Daoy (cell line): ENCODE data around the gene UBC. TPM values are rescaled to one million over a fixed set of nuclear protein-coding genes. Genes with fewer than 3 reads are reported as not detected.
A peak's percentile ranks its signal among the peaks of the same experiment; 100 is the strongest.

Experiments
- DNase-seq: peaks from one replicate; pipeline ENCODE4 v3.0.0-alpha.2; 2015; ENCODE audit warnings: low read depth
- total RNA-seq: library from RNA; depleted of rRNA; stranded (reverse); fragments of >200 nt; shearing (Covaris generic); gene quantifications from 2 replicates; pipeline ENCODE4 v1.2.3, GENCODE V29; 2014; rRNA removed

UBC gene
- total RNA-seq, 1 experiment from 2014 or later = 1,360 TPM

DNA sequence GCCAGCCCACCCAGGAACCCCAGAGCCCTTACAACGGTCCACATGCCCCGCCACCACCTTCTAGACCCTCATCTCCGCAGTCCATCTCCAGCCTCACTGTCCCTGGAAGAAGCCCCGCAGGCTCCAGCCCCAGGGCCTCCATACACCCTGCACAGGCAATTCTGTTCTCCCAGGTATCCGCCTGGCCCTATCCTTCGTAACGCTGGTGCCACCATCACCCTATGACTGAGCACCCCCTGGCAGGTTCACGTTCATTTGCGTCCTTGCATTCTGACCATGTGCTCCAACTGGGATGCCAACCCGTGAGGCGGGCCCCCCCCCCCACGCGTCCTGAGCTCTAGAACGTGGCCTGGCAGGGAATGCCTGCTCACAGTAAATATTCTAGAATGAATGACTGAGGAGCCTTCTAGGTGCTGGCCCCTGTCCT, 50.1 kb downstream of the UBC start:
- no peak for DNase-seq

GRCh38 chr12:124863416-124864325, 50.8 kb downstream of the UBC start, which contains the start of gene SCARB1:
Gene SCARB1 (minus strand): TSS chr12:124863864. CDS start chr12:124863720, 144 bp downstream.
- DNase-seq = peak; percentile 88

- peak; percentile 31 for DNase-seq
Measured at GRCh38 chr12:124862768-124863415, 51.6 kb downstream of the UBC start.

- no peak for DNase-seq
Measured at GRCh38 chr12:124861898-124862676, 52.4 kb downstream of the UBC start.

Other genes starting within 250 kb of the UBC start
- gene SCARB1, start 50.8 kb downstream of the UBC start, total RNA-seq = 4.1 TPM in 2 replicates
- gene DHX37, start 74.5 kb upstream of the UBC start, total RNA-seq = 37.5 and 39.3 TPM in 2 replicates
- 12.6 and 13.4 TPM in 2 replicates for gene BRI3BP, start 79.0 kb upstream of the UBC start, total RNA-seq
- 12.6 and 15.1 TPM in 2 replicates for gene AACS, start 150.8 kb upstream of the UBC start, total RNA-seq